GM23338 (cell line): ENCODE measurements around the gene GLIS2. TPM values are rescaled to one million over a fixed set of nuclear protein-coding genes. Genes with fewer than 3 reads are reported as not detected.

ENCODE experiments used
- ATAC-seq: fragments of 200-7000 bp; cut with Tn5 transposase; 3 replicates; pipeline ENCODE4 v1.9.1; 2020
- DNase-seq: peaks from one replicate; pipeline ENCODE4 v3.0.0-alpha.2; 2015; ENCODE audit warnings: low spot score
- H2AFZ ChIP-seq: fragments of 200-600 bp; sonication (generic); 2 replicates; pipeline ENCODE4 v1.8.0; 2016; ENCODE audit warnings: antibody characterized with exemption, mild to moderate bottlenecking, moderate library complexity
- H3F3A ChIP-seq: fragments of 200-600 bp; sonication (generic); replicated peaks from 2 replicates; pipeline ENCODE4 v1.8.0; 2017; ENCODE audit warnings: antibody characterized with exemption, mixed run types, low read depth
- H3K27ac ChIP-seq: fragments of 200-600 bp; sonication (generic); 2 replicates; pipeline ENCODE4 v1.6.1; 2016; ENCODE audit warnings: low read depth
- H3K27me3 ChIP-seq: fragments of 200-600 bp; sonication (generic); 2 replicates; pipeline ENCODE4 v1.8.0; 2016; ENCODE audit warnings: mild to moderate bottlenecking, mixed run types, moderate library complexity; ENCODE audit not compliant: insufficient read depth
- H3K36me3 ChIP-seq: fragments of 200-600 bp; sonication (generic); 2 replicates; pipeline ENCODE4 v1.8.0; 2016; ENCODE audit warnings: mild to moderate bottlenecking; ENCODE audit not compliant: insufficient read depth
- H3K4me1 ChIP-seq: fragments of 200-600 bp; sonication (generic); 2 replicates; pipeline ENCODE4 v1.8.0; 2016; ENCODE audit warnings: mild to moderate bottlenecking, moderate library complexity; ENCODE audit not compliant: insufficient read depth
- H3K4me2 ChIP-seq: fragments of 200-600 bp; sonication (generic); 2 replicates; pipeline ENCODE4 v1.7.1; 2017; ENCODE audit warnings: mixed run types
- H3K4me3 ChIP-seq: fragments of 200-600 bp; sonication (generic); 2 replicates; pipeline ENCODE4 v1.6.1; 2016; ENCODE audit warnings: mixed run types
- H3K79me2 ChIP-seq: fragments of 200-600 bp; sonication (generic); replicated peaks from 2 replicates; pipeline ENCODE4 v1.8.0; 2017; ENCODE audit warnings: mild to moderate bottlenecking; ENCODE audit not compliant: insufficient read depth
- H3K9me2 ChIP-seq: fragments of 200-600 bp; sonication (generic); 2 replicates; pipeline ENCODE4 v1.8.0; 2017; ENCODE audit not compliant: insufficient read depth
- H4K20me1 ChIP-seq: fragments of 200-600 bp; sonication (generic); replicated peaks from 2 replicates; pipeline ENCODE4 v1.8.0; 2017; ENCODE audit warnings: mild to moderate bottlenecking; ENCODE audit not compliant: insufficient read depth
- H3K27ac Mint-ChIP-seq: 2 replicates; pipeline ENCODE4 v1.8.0; 2020; ENCODE audit warnings: inconsistent platforms, mild to moderate bottlenecking, moderate library complexity, mixed read lengths
- H3K27me3 Mint-ChIP-seq: 3 replicates; pipeline ENCODE4 v1.8.0; 2022; ENCODE audit warnings: low read depth, mild to moderate bottlenecking, moderate library complexity, mixed read lengths, inconsistent platforms; ENCODE audit not compliant: insufficient read depth, poor library complexity
- H3K36me3 Mint-ChIP-seq: 3 replicates; pipeline ENCODE4 v1.8.0; 2021; ENCODE audit warnings: low read depth, mild to moderate bottlenecking, inconsistent platforms, moderate library complexity, mixed read lengths
- H3K4me1 Mint-ChIP-seq: 3 replicates; pipeline ENCODE4 v1.8.0; 2020; ENCODE audit warnings: mild to moderate bottlenecking, inconsistent platforms, mixed read lengths
- H3K4me3 Mint-ChIP-seq: 3 replicates; pipeline ENCODE4 v1.8.0; 2021; ENCODE audit warnings: moderate library complexity, mild to moderate bottlenecking, inconsistent platforms, mixed read lengths
- H3K9me3 Mint-ChIP-seq: 3 replicates; pipeline ENCODE4 v1.8.0; 2020; ENCODE audit warnings: moderate library complexity, mild to moderate bottlenecking, inconsistent platforms, mixed read lengths
- CREB1 ChIP-seq: fragments of 250-450 bp; sonication (Bioruptor Pico); IDR thresholded peaks from 2 replicates; pipeline ENCODE4 v1.5.0; 2020; ENCODE audit warnings: low read depth, mild to moderate bottlenecking, moderate library complexity
- CTCF ChIP-seq, 2 experiments: fragments of 200-600 bp in 1 of 2; sonication (generic) in 1 of 2; conservative IDR thresholded peaks; 2 replicates each; pipeline versions ENCODE4 v1.5.1 to v1.6.1; 2016 to 2017; ENCODE audit warnings: antibody characterized with exemption in 2 of 2, low read depth in 2 of 2, mild to moderate bottlenecking in 2 of 2, moderate library complexity in 1 of 2
- ETS1 ChIP-seq: IDR thresholded peaks from 2 replicates; pipeline ENCODE4 v1.6.1; 2016; ENCODE audit warnings: antibody characterized with exemption
- EZH2 ChIP-seq: fragments of 200-600 bp; sonication (generic); IDR thresholded peaks from one replicate; pipeline ENCODE4 v1.8.0; 2017; ENCODE audit warnings: antibody characterized with exemption, mild to moderate bottlenecking, low read depth; ENCODE audit not compliant: unreplicated experiment
- EZH2phosphoT487 ChIP-seq: fragments of 200-600 bp; sonication (generic); IDR thresholded peaks from one replicate; pipeline ENCODE4 v1.8.1; 2018; ENCODE audit warnings: antibody characterized with exemption; ENCODE audit not compliant: unreplicated experiment
- JUNB ChIP-seq: IDR thresholded peaks from one replicate; pipeline ENCODE4 v1.6.1; 2016; ENCODE audit warnings: antibody characterized with exemption; ENCODE audit not compliant: unreplicated experiment
- NANOG ChIP-seq: IDR thresholded peaks from 2 replicates; pipeline ENCODE4 v1.6.1; 2016; ENCODE audit warnings: antibody characterized with exemption, borderline replicate concordance
- POLR2AphosphoS5 ChIP-seq: IDR thresholded peaks from 2 replicates; pipeline ENCODE4 v1.6.1; 2016; ENCODE audit warnings: antibody characterized with exemption, low read depth
- REST ChIP-seq: IDR thresholded peaks from one replicate; pipeline ENCODE4 v1.6.1; 2018; ENCODE audit warnings: antibody characterized with exemption; ENCODE audit not compliant: unreplicated experiment
- STAT1 ChIP-seq: IDR thresholded peaks from one replicate; pipeline ENCODE4 v1.6.1; 2016; ENCODE audit warnings: antibody characterized with exemption; ENCODE audit not compliant: unreplicated experiment
- ZNF114 ChIP-seq: fragments of 250-450 bp; sonication (Bioruptor Pico); IDR thresholded peaks from 2 replicates; pipeline ENCODE4 v1.5.0; 2020; ENCODE audit warnings: mild to moderate bottlenecking, moderate library complexity
- ZNF331 ChIP-seq: fragments of 250-450 bp; sonication (Bioruptor Pico); IDR thresholded peaks from 2 replicates; pipeline ENCODE4 v1.5.0; 2020; ENCODE audit warnings: low read depth, mild to moderate bottlenecking, moderate library complexity
- ZNF462 ChIP-seq: fragments of 250-450 bp; sonication (Bioruptor Pico); IDR thresholded peaks from 2 replicates; pipeline ENCODE4 v1.5.0; 2020; ENCODE audit warnings: mild to moderate bottlenecking, moderate library complexity
- polyA plus RNA-seq: library from polyadenylated mRNA; unstranded; fragments of >200 nt; fragmentation: Nextera tagmentation; extraction: Ambion mirVana; gene quantifications from 2 replicates; pipeline ENCODE4 v1.2.1, GENCODE V29; 2016
- total RNA-seq: library from RNA; depleted of rRNA; stranded (reverse); fragments of >200 nt; shearing (Covaris generic); gene quantifications from 2 replicates; pipeline ENCODE4 v1.2.3, GENCODE V29; 2014

The GLIS2 gene
- total and polyA plus RNA-seq, 2 experiments from 2014 or later: 8.2 to 10.2 TPM

GRCh38 chr16:4332623-4333307 is 16.9 kb downstream of the GLIS2 start:
- Histone ChIP-seq H3K27me3 (no peaks in the 10 kb centered on the region), H3F3A (peaks cover 20% of the 10 kb centered on the region; the same call in 1 of the 2 replicates), H3K27ac (no peak overlapping the region), H3K4me1 (peaks cover 8% of the 10 kb centered on the region), H4K20me1 (no peaks in the 10 kb centered on the region; the same call in 1 of the 2 replicates), H2AFZ (no peak overlapping the region), H3K36me3 (no peaks in the 10 kb centered on the region), H3K4me3 (no peak overlapping the region), H3K9me2 (no peaks in the 10 kb centered on the region), H3K4me2 (no peak overlapping the region), H3K79me2 (peaks cover 35% of the 10 kb centered on the region)
- no peaks in the 10 kb centered on the region for H3K9me3 Mint-ChIP-seq
- peaks cover 11% of the 10 kb centered on the region for H3K4me1 Mint-ChIP-seq
- no peak overlapping the region for H3K4me3 Mint-ChIP-seq
- peaks cover 14% of the 10 kb centered on the region for H3K36me3 Mint-ChIP-seq
- peaks cover 12% of the 10 kb centered on the region for H3K27me3 Mint-ChIP-seq
- TF ChIP-seq JUNB (no peak), CTCF (conservative IDR thresholded peaks at IDR 0.05; ENCODE audit: low read depth in 2 of 2) (no peak), ETS1 (no peak), NANOG (no peak), POLR2AphosphoS5 (no peak), STAT1 (no peak), ZNF331 (CRISPR knock-in tag) (no peak), EZH2 (no peak), REST (no peak), ZNF462 (no peak), CREB1 (CRISPR knock-in tag) (no peak), ZNF114 (CRISPR knock-in tag) (no peak), EZH2phosphoT487 (no peak)
- DNase-seq (no peak), ATAC-seq (no peak)
- no peak overlapping the region for H3K27ac Mint-ChIP-seq
